Gastroesophageal sphincter (tissue), 3 donors: ENCODE data around the gene RHOT1.

Experiments
- CTCF ChIP-seq, 4 experiments: fragments of 200-600 bp in 2 of 4; fragments of 450-650 bp in 2 of 4; sonication (generic) in 1 of 4; IDR thresholded peaks; one replicate each; pipeline ENCODE4 v1.5.1; 2017 to 2019; ENCODE audit warnings: antibody characterized with exemption in 4 of 4, mild to moderate bottlenecking in 2 of 4, moderate library complexity in 2 of 4
- EP300 ChIP-seq: sonication (generic); formaldehyde crosslinking; IDR thresholded peaks from one replicate; pipeline ENCODE4 v1.6.1; 2017; ENCODE audit warnings: antibody characterized with exemption, mild to moderate bottlenecking

GRCh38 chr17:32110596-32110995, 31.7 kb upstream of the RHOT1 start:
- TF ChIP-seq CTCF (IDR thresholded peaks at IDR 0.05): no peak
- TF ChIP-seq EP300: no peak
